Kidney (tissue), 14 donors: ENCODE data around the gene SACS. TPM values are rescaled to one million over a fixed set of nuclear protein-coding genes. Genes with fewer than 3 reads are reported as not detected.

ENCODE experiments used
- DNase-seq, 5 donors: peaks; one replicate each; pipeline ENCODE4 v3.0.0-alpha.2; 2013 to 2020
- FAIRE-seq: peaks from 2 replicates; lab custom pipeline; 2012; peaks lifted over from hg19 to GRCh38; lab: Jason Lieb, UNC
- H3K27ac ChIP-seq, 2 donors: one replicate each; pipeline ENCODE4 v1.7.0; 2013; ENCODE audit warnings: low read depth in 2 of 2, low read length in 2 of 2, inconsistent platforms in 1 of 2
- H3K27me3 ChIP-seq: one replicate; pipeline ENCODE4 v1.7.1; 2013; ENCODE audit warnings: low read length, inconsistent platforms; ENCODE audit not compliant: control insufficient read depth, insufficient read depth
- H3K36me3 ChIP-seq, 3 donors: one replicate each; pipeline versions ENCODE4 v1.7.0 to v1.7.1; 2013; ENCODE audit warnings: low read length in 3 of 3, control low read depth in 1 of 3, inconsistent platforms in 1 of 3; ENCODE audit not compliant: insufficient read depth in 3 of 3, control insufficient read depth in 2 of 3
- H3K4me1 ChIP-seq, 3 donors: one replicate each; pipeline versions ENCODE4 v1.7.0 to v1.7.1; 2013; ENCODE audit warnings: low read length in 3 of 3, inconsistent platforms in 1 of 3, low read depth in 1 of 3; ENCODE audit not compliant: control insufficient read depth in 2 of 3, insufficient read depth in 2 of 3
- H3K4me3 ChIP-seq, 3 donors: one replicate each; pipeline versions ENCODE4 v1.7.0 to v1.8.1; 2013; ENCODE audit warnings: low read length in 3 of 3, control low read depth in 1 of 3, inconsistent platforms in 1 of 3
- H3K9ac ChIP-seq, 3 donors: one replicate each; pipeline versions ENCODE4 v1.7.0 to v1.7.1; 2013; ENCODE audit warnings: low read length in 3 of 3, control low read depth in 1 of 3, inconsistent platforms in 1 of 3
- H3K9me3 ChIP-seq, 3 donors: one replicate each; pipeline versions ENCODE4 v1.7.0 to v1.7.1; 2013; ENCODE audit warnings: low read length in 3 of 3, control low read depth in 1 of 3, inconsistent platforms in 1 of 3; ENCODE audit not compliant: control insufficient read depth in 2 of 3, insufficient read depth in 1 of 3
- CTCF ChIP-seq: IDR thresholded peaks from 3 replicates; pipeline ENCODE4 v1.5.1; 2012; ENCODE audit warnings: mild to moderate bottlenecking, moderate library complexity, borderline replicate concordance; ENCODE audit not compliant: insufficient read depth; ENCODE audit errors: extremely low read depth
- intact Hi-C: fragments of 100-400 bp; cut with DNase I; formaldehyde crosslinking; loops from one replicate; pipeline ENCODE4 v1.11.1; 2022
- polyA plus RNA-seq: library from polyadenylated mRNA; stranded (reverse); fragments of 350-450 nt; fragmentation: Illumina TruSeq; extraction: RNeasy Lipid Tissue Mini Kit (QIAGEN cat#74804); gene quantifications from one replicate; pipeline ENCODE4 v1.2.3, GENCODE V29; 2014; ENCODE audit warnings: low read depth, low replicate concordance; ENCODE audit not compliant: insufficient read depth
- total RNA-seq: library from RNA; stranded (reverse); fragmentation: NEBNext Ultra II Directional; extraction: Animal tissue kit (Norgen Biotek cat#: 25700); gene quantifications from one replicate; pipeline ENCODE4 v1.2.1, GENCODE V29; 2021
- donor health status: control.
- donor health status: control.
- donor health status: control.
- donor health status: control.
- donor health status: control.
- donor health status: DM: yes; HTN: yes; CAD: no.
- donor health status: Normal renal cell carcinoma (clear cell type).

The SACS gene
- total and polyA plus RNA-seq, 2 donors from 2014 or later = 0.58 to 12.5 TPM

- FAIRE-seq (no peak), DNase-seq (no peak)
- Histone ChIP-seq H3K9me3 (no peaks in the 10 kb centered on the region), H3K9ac (no peak overlapping the region), H3K4me1 (no peaks in the 10 kb centered on the region), H3K4me3 (no peak overlapping the region), H3K27me3 (no peaks in the 10 kb centered on the region), H3K27ac (no peak overlapping the region), H3K36me3 (peaks cover 0 to 5% (median 0%) of the 10 kb centered on the region in 3 donors)
- intact Hi-C loops = no loop called here
- TF ChIP-seq CTCF = no peak
Measured at GRCh38 chr13:23372264-23372906, 61.1 kb downstream of the SACS start.

GRCh38 chr13:23367907-23368306 is 65.6 kb downstream of the SACS start:
- DNase-seq = no peak
- Histone ChIP-seq H3K9ac (no peak overlapping the region), H3K36me3 (peaks cover 0 to 5% (median 2%) of the 10 kb centered on the region in 3 donors), H3K27ac (no peak overlapping the region), H3K4me1 (no peaks in the 10 kb centered on the region), H3K9me3 (no peaks in the 10 kb centered on the region), H3K27me3 (no peaks in the 10 kb centered on the region), H3K4me3 (no peak overlapping the region)
- TF ChIP-seq CTCF = no peak
- FAIRE-seq = no peak
- intact Hi-C loops = no loop called here

GRCh38 chr13:23365652-23366051 is 67.8 kb downstream of the SACS start:
- Histone ChIP-seq H3K27ac (no peak overlapping the region), H3K4me1 (no peaks in the 10 kb centered on the region), H3K36me3 (peaks cover 0 to 5% (median 2%) of the 10 kb centered on the region in 3 donors), H3K9me3 (no peaks in the 10 kb centered on the region), H3K27me3 (no peaks in the 10 kb centered on the region), H3K4me3 (no peak overlapping the region), H3K9ac (no peak overlapping the region)
- FAIRE-seq (no peak), DNase-seq (no peak)
- intact Hi-C loops = no loop called here
- TF ChIP-seq CTCF = no peak

GRCh38 chr13:23359882-23360281 is 73.6 kb downstream of the SACS start:
- H3K9me3 ChIP-seq = no peaks in the 10 kb centered on the region
- H3K4me3 ChIP-seq = no peak overlapping the region
- TF ChIP-seq CTCF = no peak
- H3K36me3 ChIP-seq = no peaks in the 10 kb centered on the region
- no peak overlapping the region for H3K27ac ChIP-seq
- no peaks in the 10 kb centered on the region for H3K27me3 ChIP-seq
- intact Hi-C loops = no loop called here
- H3K9ac ChIP-seq = no peak overlapping the region
- no peak for DNase-seq
- no peaks in the 10 kb centered on the region for H3K4me1 ChIP-seq
- no peak for FAIRE-seq
